Esophagus (tissue), 2 donors: ENCODE measurements around the gene TSFM. TPM values are rescaled to one million over a fixed set of nuclear protein-coding genes. Genes with fewer than 3 reads are reported as not detected.

ENCODE experiments used
- H3K27ac ChIP-seq, 2 donors: one replicate each; pipeline ENCODE4 v1.5.1; 2013; ENCODE audit warnings: low read depth in 2 of 2, mild to moderate bottlenecking in 2 of 2, inconsistent platforms in 1 of 2, low read length in 1 of 2, moderate library complexity in 1 of 2
- H3K27me3 ChIP-seq, 2 donors: one replicate each; pipeline ENCODE4 v1.6.1; 2013; ENCODE audit warnings: low read length in 2 of 2, control low read depth in 1 of 2, mild to moderate bottlenecking in 1 of 2; ENCODE audit not compliant: insufficient read depth in 2 of 2, control insufficient read depth in 1 of 2
- H3K36me3 ChIP-seq, 2 donors: one replicate each; pipeline ENCODE4 v1.6.1; 2013; ENCODE audit warnings: low read length in 1 of 2; ENCODE audit not compliant: control insufficient read depth in 2 of 2, insufficient read depth in 2 of 2
- H3K4me1 ChIP-seq, 2 donors: one replicate each; pipeline ENCODE4 v1.6.1; 2013; ENCODE audit warnings: low read length in 1 of 2; ENCODE audit not compliant: control insufficient read depth in 2 of 2, insufficient read depth in 2 of 2
- H3K4me3 ChIP-seq, 2 donors: one replicate each; pipeline ENCODE4 v1.5.1; 2013; ENCODE audit warnings: low read length in 2 of 2, mild to moderate bottlenecking in 2 of 2, low read depth in 1 of 2, moderate library complexity in 1 of 2
- H3K9me3 ChIP-seq, 2 donors: one replicate each; pipeline ENCODE4 v1.6.1; 2013; ENCODE audit warnings: mild to moderate bottlenecking in 2 of 2, low read depth in 1 of 2, low read length in 1 of 2, moderate library complexity in 1 of 2; ENCODE audit not compliant: control insufficient read depth in 2 of 2, insufficient read depth in 1 of 2
- WGBS, 2 donors: extraction: QIAGEN DNeasy Blood & Tissue Kit; methylation state at CpG; one replicate each; pipeline ENCODE4 v1.1.7; 2013; 5-methylcytosine and 5-hydroxymethylcytosine counted together
- polyA plus RNA-seq, 2 donors: library from polyadenylated mRNA; stranded (reverse); fragments of 200-250 nt; gene quantifications; one replicate each; pipeline ENCODE4 v1.2.3, GENCODE V29; 2013
- donor health status: healthy with polysubstance abuse.
- donor health status: Bipolar disorder and iron deficiency.

TSFM gene
- polyA plus RNA-seq, 2 donors = 20.5 to 30.4 TPM

DNA sequence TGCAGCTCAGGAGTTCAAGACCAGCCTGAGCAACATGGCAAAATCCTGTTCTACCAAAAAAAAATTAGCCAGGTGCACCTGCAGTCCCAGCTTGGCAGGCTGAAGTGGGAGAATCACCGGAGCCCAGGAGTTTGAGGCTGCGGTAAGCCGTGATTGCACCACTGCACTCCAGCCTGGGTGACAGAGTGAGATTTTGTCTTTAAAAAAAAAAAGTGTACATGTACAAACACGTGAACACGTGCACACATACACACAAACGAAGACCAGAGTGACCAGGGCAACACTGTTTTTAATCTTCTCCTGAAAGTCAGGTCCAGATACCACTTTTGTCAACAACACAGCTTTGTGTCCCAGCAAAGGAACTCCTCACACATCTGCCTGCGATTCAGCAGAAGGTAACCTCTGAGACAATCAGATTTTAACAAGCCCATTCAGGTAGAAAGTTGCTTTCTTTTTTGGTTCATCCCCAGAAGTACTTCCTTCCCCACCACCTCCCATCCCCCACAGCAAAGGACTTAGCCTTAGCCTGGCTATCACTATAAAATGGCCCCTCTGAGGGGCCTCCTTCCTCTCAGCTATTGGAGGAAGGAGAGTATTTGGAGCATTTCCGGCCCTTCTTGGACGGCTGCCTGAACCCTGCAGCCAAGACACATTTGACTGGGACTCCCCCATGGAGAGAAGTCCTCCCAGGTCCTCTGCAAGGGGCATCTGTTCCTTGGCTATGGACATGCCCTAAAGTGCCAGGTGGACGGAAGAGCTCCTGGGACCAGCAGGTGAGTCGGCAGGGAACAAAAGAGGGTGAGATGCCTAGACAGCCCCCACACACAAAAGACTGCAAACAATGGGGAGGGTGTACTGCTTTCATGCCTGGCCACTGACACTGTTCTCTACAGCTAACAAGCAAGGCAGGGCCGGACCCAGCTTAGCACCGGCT is 54.1 kb downstream of the TSFM start:
- WGBS, 2 donors = 5 to 7% methylated on average over 13 of the region's 13 CpGs
- Histone ChIP-seq H3K4me1 (peaks cover 16 to 42% of the 10 kb centered on the region in 2 donors), H3K4me3 (peak overlapping the region in 1 of 2 donors; percentile 1), H3K9me3 (no peaks in the 10 kb centered on the region), H3K27ac (peak overlapping the region; percentile 5 to 66), H3K27me3 (no peaks in the 10 kb centered on the region), H3K36me3 (no peaks in the 10 kb centered on the region)

GRCh38 chr12:57837864-57838562 is 55.4 kb downstream of the TSFM start:
- peak overlapping the region; percentile 40 to 72 for H3K27ac ChIP-seq
- no peaks in the 10 kb centered on the region for H3K36me3 ChIP-seq
- H3K4me1 ChIP-seq = peaks cover 19 to 46% of the 10 kb centered on the region in 2 donors
- WGBS, 2 donors = 11 to 20% methylated on average over 5 of the region's 5 CpGs
- H3K27me3 ChIP-seq = no peaks in the 10 kb centered on the region
- H3K4me3 ChIP-seq = no peak overlapping the region
- no peaks in the 10 kb centered on the region for H3K9me3 ChIP-seq

- peaks cover 19 to 42% of the 10 kb centered on the region in 2 donors for H3K4me1 ChIP-seq
- no peaks in the 10 kb centered on the region for H3K27me3 ChIP-seq
- H3K4me3 ChIP-seq = no peak overlapping the region
- no peaks in the 10 kb centered on the region for H3K9me3 ChIP-seq
- WGBS, 2 donors = 32 to 39% methylated on average over 8 of the region's 8 CpGs
- H3K36me3 ChIP-seq = no peaks in the 10 kb centered on the region
- peak overlapping the region; percentile 40 to 72 for H3K27ac ChIP-seq
Observed at GRCh38 chr12:57838594-57839302, 56.2 kb downstream of the TSFM start.

- Histone ChIP-seq H3K4me1 (peaks cover 15 to 35% of the 10 kb centered on the region in 2 donors), H3K9me3 (no peaks in the 10 kb centered on the region), H3K27ac (no peak overlapping the region), H3K36me3 (no peaks in the 10 kb centered on the region), H3K4me3 (no peak overlapping the region), H3K27me3 (no peaks in the 10 kb centered on the region)
- 35 to 50% methylated on average over 5 of the region's 5 CpGs for WGBS, 2 donors
Observed at GRCh38 chr12:57839996-57840395, 57.4 kb downstream of the TSFM start.

GRCh38 chr12:57840726-57841125 is 58.1 kb downstream of the TSFM start:
- H3K36me3 ChIP-seq = no peaks in the 10 kb centered on the region
- 24 to 29% methylated on average over 3 of the region's 3 CpGs for WGBS, 2 donors
- no peaks in the 10 kb centered on the region for H3K9me3 ChIP-seq
- peak overlapping the region in 1 of 2 donors; percentile 33 for H3K27ac ChIP-seq
- no peaks in the 10 kb centered on the region for H3K27me3 ChIP-seq
- no peak overlapping the region for H3K4me3 ChIP-seq
- peaks cover 15 to 30% of the 10 kb centered on the region in 2 donors for H3K4me1 ChIP-seq

DNA sequence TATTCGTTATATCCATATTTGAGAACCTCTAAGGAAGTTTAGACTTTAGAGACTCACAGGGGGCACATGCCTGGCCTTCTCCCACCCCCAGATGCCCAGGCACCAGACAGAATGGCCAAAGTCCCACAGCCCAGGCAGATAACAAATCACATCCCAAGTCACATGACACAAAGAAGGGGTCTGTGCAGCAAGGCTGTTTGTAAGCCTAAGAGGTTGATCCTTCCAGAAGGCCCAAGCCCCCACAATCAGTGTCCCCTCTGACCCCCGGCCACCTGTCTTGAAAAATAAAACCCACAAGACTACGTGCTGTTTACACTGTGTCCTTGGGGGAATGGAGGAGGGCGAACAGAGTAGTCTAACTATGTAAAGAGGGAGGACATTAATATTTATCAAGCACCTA is 58.9 kb downstream of the TSFM start:
- H3K4me1 ChIP-seq = peaks cover 12 to 30% of the 10 kb centered on the region in 2 donors
- 33 to 47% methylated on average over 4 of the region's 4 CpGs for WGBS, 2 donors
- no peaks in the 10 kb centered on the region for H3K27me3 ChIP-seq
- no peak overlapping the region for H3K4me3 ChIP-seq
- H3K27ac ChIP-seq = no peak overlapping the region
- no peaks in the 10 kb centered on the region for H3K36me3 ChIP-seq
- H3K9me3 ChIP-seq = no peaks in the 10 kb centered on the region

GRCh38 chr12:57842342-57843294 is 60.0 kb downstream of the TSFM start:
- no peaks in the 10 kb centered on the region for H3K9me3 ChIP-seq
- H3K4me1 ChIP-seq = peaks cover 11 to 26% of the 10 kb centered on the region in 2 donors
- 31% methylated on average over 14 of the region's 14 CpGs for WGBS, 2 donors
- H3K36me3 ChIP-seq = no peaks in the 10 kb centered on the region
- H3K4me3 ChIP-seq = peak overlapping the region in 1 of 2 donors; percentile 96
- H3K27ac ChIP-seq = peak overlapping the region; percentile 7 to 50
- no peaks in the 10 kb centered on the region for H3K27me3 ChIP-seq

- WGBS, 2 donors = 0 to 1% methylated on average over 41 to 42 of the region's 42 CpGs
- Histone ChIP-seq H3K9me3 (no peaks in the 10 kb centered on the region), H3K4me1 (peaks cover 6 to 14% of the 10 kb centered on the region in 2 donors), H3K27ac (peak overlapping the region; percentile 97 to 99), H3K27me3 (no peaks in the 10 kb centered on the region), H3K4me3 (peak overlapping the region; percentile 96 to 98), H3K36me3 (no peaks in the 10 kb centered on the region)
Observed at GRCh38 chr12:57844709-57845477, 62.3 kb downstream of the TSFM start.
